ENCODE data around the gene SORL1. TPM values are rescaled to one million over a fixed set of nuclear protein-coding genes. Genes with fewer than 3 reads are reported as not detected.

Gene SORL1
- total and polyA plus RNA-seq, 2 of the 13 experiments (the other 11 are each of a cell fraction or from before 2014, with no cell fraction given), result 21.3 to 148 TPM

- BruUV-seq (replicated peaks), result no TSS peak
- H3K9ac ChIP-seq (ENCODE audit: insufficient read depth, low read depth, low read length), result no peak overlapping the region
- WGBS (ENCODE audit: low lambda C conversion rate), result 90% methylated on average over 4 of the region's 7 CpGs
- H4K20me1 ChIP-seq (ENCODE audit: insufficient read depth, low read length), result 0 out of 2 replicates have a peak, but pooled peaks cover 6% of the 10 kb centered on the region
- H3K9me3 ChIP-seq (ENCODE audit: low read length), result no peaks in the 10 kb centered on the region
- peaks cover 28 to 80% of the 10 kb centered on the region in 2 experiments for H3K36me3 ChIP-seq (replicated peaks in 1 of 2; ENCODE audit: control insufficient read depth in 1 of 2, insufficient read depth in 2 of 2, low read length in 2 of 2)
- in situ Hi-C loops (cut with HindIII; ENCODE audit: extremely low pct_ligation_motif_present, low pct_unique_long_range_greater_than_20kb) (no loop called here), intact Hi-C loops (cut with micrococcal nuclease; ENCODE audit: unreplicated experiment) (no loop called here)
- no peaks in the 10 kb centered on the region for H3K4me1 ChIP-seq (ENCODE audit: insufficient read depth, low read length)
- ATAC-seq (no peak), FAIRE-seq (no peak), DNase-seq (ENCODE audit: low spot score) (no peak)
- no peak for TF ChIP-seq ZNF281 (CRISPR knock-in tag; IDR thresholded peaks at IDR 0.05; ENCODE audit: borderline replicate concordance)
- no peak for TF ChIP-seq MXI1 (IDR thresholded peaks at IDR 0.05; ENCODE audit: borderline replicate concordance, low read depth, low read length)
- no peak for TF ChIP-seq CSRNP1 (CRISPR knock-in tag; IDR thresholded peaks at IDR 0.05)
- TF ChIP-seq E2F5 (CRISPR knock-in tag; conservative IDR thresholded peaks at IDR 0.05), result no peak
- TF ChIP-seq ZSCAN29 (CRISPR knock-in tag; conservative IDR thresholded peaks at IDR 0.05), result no peak
- TF ChIP-seq ZBTB33 (CRISPR knock-in tag; IDR thresholded peaks at IDR 0.05), result no peak
- TF ChIP-seq HBP1 (CRISPR knock-in tag; IDR thresholded peaks at IDR 0.05; ENCODE audit: low read depth), result no peak
- no peaks in the 10 kb centered on the region for H3K27me3 ChIP-seq (ENCODE audit: control insufficient read depth in 1 of 2, insufficient read depth in 2 of 2, low read length in 2 of 2)
- no peak overlapping the region for H3K4me3 ChIP-seq (replicated peaks in 1 of 3; ENCODE audit: insufficient read depth in 1 of 3, low read depth in 2 of 3, low read length in 3 of 3)
- H3K27ac ChIP-seq (ENCODE audit: extremely low read length, insufficient read depth, low read length), result no peak overlapping the region
- H3K4me2 ChIP-seq (ENCODE audit: low read depth, low read length), result no peak overlapping the region
- H3K79me2 ChIP-seq (ENCODE audit: insufficient read depth, low read length), result no peaks in the 10 kb centered on the region
- POLR2A ChIA-PET, result no interaction called here
- CTCF ChIA-PET (ENCODE audit: low intra/inter-chr PET ratio, low total read pairs), result no interaction called here
- H2AFZ ChIP-seq (ENCODE audit: low read length), result no peak overlapping the region
These were observed 92.8 kb downstream of the SORL1 start for GRCh38 chr11:121544956-121545355.

Measured in HepG2 (cell line).